Effector memory CD8-positive, alpha-beta T cell (primary cell): ENCODE measurements around the gene KRT81.

Experiments
- ATAC-seq: fragments of 150-1000 bp; cut with Tn5 transposase; replicated peaks from 2 replicates; pipeline ENCODE4 v1.10.0; 2021; ENCODE audit warnings: mild to moderate bottlenecking, moderate library complexity
- DNase-seq, 3 experiments: peaks; one replicate each; pipeline ENCODE4 v3.0.0; 2021
- H3K27ac Mint-ChIP-seq, 2 donors: one replicate each; pipeline ENCODE4 v1.8.0; 2022; ENCODE audit warnings: mild to moderate bottlenecking in 2 of 2, mixed read lengths in 2 of 2, moderate library complexity in 2 of 2
- H3K27me3 Mint-ChIP-seq, 2 donors: one replicate each; pipeline ENCODE4 v1.8.0; 2022; ENCODE audit warnings: mixed read lengths in 2 of 2
- H3K36me3 Mint-ChIP-seq: one replicate; pipeline ENCODE4 v1.8.0; 2022; ENCODE audit warnings: mild to moderate bottlenecking, moderate library complexity, mixed read lengths; ENCODE audit not compliant: insufficient read depth
- H3K4me1 Mint-ChIP-seq, 2 donors: one replicate each; pipeline ENCODE4 v1.8.0; 2022; ENCODE audit warnings: low read depth in 2 of 2, mixed read lengths in 2 of 2
- H3K4me3 Mint-ChIP-seq, 2 donors: one replicate each; pipeline ENCODE4 v1.8.0; 2022; ENCODE audit warnings: mild to moderate bottlenecking in 2 of 2, mixed read lengths in 2 of 2, moderate library complexity in 2 of 2
- H3K9me3 Mint-ChIP-seq, 2 donors: one replicate each; pipeline ENCODE4 v1.8.0; 2022; ENCODE audit warnings: mixed read lengths in 2 of 2

KRT81 gene

GRCh38 chr12:52238916-52239646 lies 52.3 kb downstream of the KRT81 start:
- Mint-ChIP-seq H3K4me1 (peaks cover 7 to 8% of the 10 kb centered on the region in 2 donors), H3K36me3 (no peaks in the 10 kb centered on the region), H3K27ac (no peak overlapping the region), H3K4me3 (no peak overlapping the region), H3K27me3 (peaks cover 14 to 57% of the 10 kb centered on the region in 2 donors), H3K9me3 (no peaks in the 10 kb centered on the region)
- no peak for DNase-seq
- no peak for ATAC-seq

DNA sequence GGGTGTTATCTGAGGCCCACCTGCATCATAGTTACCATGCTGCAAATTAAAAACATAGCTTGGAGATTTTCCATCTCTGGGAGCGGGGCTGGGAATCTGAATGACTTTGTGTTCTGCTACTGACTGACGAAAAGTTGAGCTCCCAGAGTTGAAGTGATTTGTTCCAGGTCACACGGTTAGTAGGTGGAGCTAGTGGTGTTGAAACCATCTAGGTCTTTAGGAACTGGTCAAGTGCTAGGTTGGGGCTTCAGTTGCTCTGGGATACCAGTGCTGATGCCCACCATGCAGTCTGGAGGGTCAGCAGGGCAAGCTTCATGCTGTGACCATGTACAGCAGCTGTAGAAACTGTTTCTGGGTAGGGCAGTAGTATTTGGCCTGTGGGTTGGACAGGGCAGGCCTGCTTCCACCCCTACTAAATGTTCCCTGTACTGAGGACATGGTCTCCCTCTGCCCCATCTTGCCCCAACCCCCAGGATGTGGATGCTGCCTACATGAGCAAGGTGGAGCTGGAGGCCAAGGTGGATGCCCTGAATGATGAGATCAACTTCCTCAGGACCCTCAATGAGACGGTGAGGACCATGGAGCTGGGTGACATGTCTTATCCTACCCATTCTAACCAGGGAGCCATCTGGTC lies 53.0 kb downstream of the KRT81 start:
- ATAC-seq (no peak), DNase-seq (no peak)
- H3K36me3 Mint-ChIP-seq: no peaks in the 10 kb centered on the region
- no peak overlapping the region for H3K4me3 Mint-ChIP-seq
- H3K27ac Mint-ChIP-seq: no peak overlapping the region
- peaks cover 20 to 57% of the 10 kb centered on the region in 2 donors for H3K27me3 Mint-ChIP-seq
- no peaks in the 10 kb centered on the region for H3K9me3 Mint-ChIP-seq
- peaks cover under 1 to 3% of the 10 kb centered on the region in 2 donors for H3K4me1 Mint-ChIP-seq

GRCh38 chr12:52236386-52237050 lies 54.8 kb downstream of the KRT81 start:
- Mint-ChIP-seq H3K36me3 (no peaks in the 10 kb centered on the region), H3K27me3 (peaks cover 31 to 64% of the 10 kb centered on the region in 2 donors), H3K9me3 (no peaks in the 10 kb centered on the region), H3K4me3 (no peak overlapping the region), H3K4me1 (peaks cover 0 to 3% of the 10 kb centered on the region in 2 donors), H3K27ac (no peak overlapping the region)
- no peak for ATAC-seq
- no peak for DNase-seq
